ENCODE results near the gene ACTN2.

Gene ACTN2

DNA sequence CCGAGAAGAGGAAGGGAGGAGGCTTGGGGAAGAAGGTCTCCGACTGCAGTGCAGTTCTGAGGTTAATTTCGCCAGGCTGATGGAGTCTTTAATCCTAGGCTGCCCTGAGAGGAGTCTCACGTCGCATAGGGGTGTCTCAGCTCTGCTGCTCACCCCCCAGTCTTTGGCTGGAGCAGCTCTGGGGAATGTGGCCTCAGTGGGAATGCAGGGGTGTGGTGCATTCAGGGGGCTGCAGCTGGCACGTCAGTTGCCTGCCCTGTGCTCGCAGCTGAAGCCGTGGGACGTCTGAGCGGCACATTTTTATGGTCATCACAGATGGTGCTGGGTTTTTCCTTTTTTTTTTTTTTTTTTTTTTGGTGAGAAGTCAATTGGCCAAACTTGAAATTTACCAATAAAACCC, 38.2 kb downstream of the ACTN2 start:
- no peak overlapping the region for H2BK5ac ChIP-seq (ENCODE audit: low read depth, low read length, poor library complexity, severe bottlenecking)
- H3K27ac ChIP-seq (ENCODE audit: low read length, poor library complexity, severe bottlenecking), result no peak overlapping the region
- H3K4me2 ChIP-seq (ENCODE audit: low read length, poor library complexity, severe bottlenecking), result no peak overlapping the region
- no peak overlapping the region for H3K18ac ChIP-seq (ENCODE audit: low read depth in 1 of 2, low read length in 2 of 2)
- H3K14ac ChIP-seq (ENCODE audit: low read length in 2 of 2), result no peak overlapping the region
- no peak overlapping the region for H2AFZ ChIP-seq (ENCODE audit: low read depth, low read length)
- 95% methylated on average over 6 of the region's 10 CpGs for WGBS
- no peak for DNase-seq
- H3K9ac ChIP-seq (ENCODE audit: low read length), result no peak overlapping the region
- no peaks in the 10 kb centered on the region for H3K79me1 ChIP-seq (replicated peaks; ENCODE audit: low read length, poor library complexity, severe bottlenecking)
- no peak overlapping the region for H3K4ac ChIP-seq (ENCODE audit: low read depth in 1 of 2, low read length in 2 of 2)
- H3K4me3 ChIP-seq (ENCODE audit: insufficient read depth in 1 of 2, low read depth in 1 of 2, low read length in 2 of 2), result no peak overlapping the region
- H3K36me3 ChIP-seq (ENCODE audit: control insufficient read depth in 1 of 2, insufficient read depth in 2 of 2, low read depth in 1 of 2, low read length in 2 of 2), result no peaks in the 10 kb centered on the region
- H3K27me3 ChIP-seq (ENCODE audit: control insufficient read depth in 1 of 2, insufficient read depth in 1 of 2, low read length in 2 of 2), result no peaks in the 10 kb centered on the region
- no peak overlapping the region for H2AK5ac ChIP-seq (ENCODE audit: low read length, severe bottlenecking)
- H3K9me3 ChIP-seq (ENCODE audit: control insufficient read depth, low read length), result no peaks in the 10 kb centered on the region
- no peaks in the 10 kb centered on the region for H3K4me1 ChIP-seq (ENCODE audit: control insufficient read depth, insufficient read depth, low read depth, low read length)
- H2BK12ac ChIP-seq (ENCODE audit: low read length in 2 of 2), result no peak overlapping the region
- no peak overlapping the region for H4K8ac ChIP-seq (ENCODE audit: low read length)
- H2BK15ac ChIP-seq (ENCODE audit: low read depth, poor library complexity, severe bottlenecking), result no peak overlapping the region
- no peak overlapping the region for H4K91ac ChIP-seq (ENCODE audit: low read length)
- H2BK120ac ChIP-seq (ENCODE audit: low read depth, low read length), result no peak overlapping the region
- no peak overlapping the region for H3K23ac ChIP-seq (ENCODE audit: low read length in 2 of 2)

- Histone ChIP-seq H3K9me3 (ENCODE audit: control insufficient read depth, low read length) (no peaks in the 10 kb centered on the region), H3K36me3 (ENCODE audit: control insufficient read depth in 1 of 2, insufficient read depth in 2 of 2, low read depth in 1 of 2, low read length in 2 of 2) (no peaks in the 10 kb centered on the region), H4K91ac (ENCODE audit: low read length) (no peak overlapping the region), H3K4ac (ENCODE audit: low read depth in 1 of 2, low read length in 2 of 2) (no peak overlapping the region), H3K18ac (ENCODE audit: low read depth in 1 of 2, low read length in 2 of 2) (no peak overlapping the region), H3K27ac (ENCODE audit: low read length, poor library complexity, severe bottlenecking) (no peak overlapping the region), H2BK12ac (ENCODE audit: low read length in 2 of 2) (no peak overlapping the region), H2AK5ac (ENCODE audit: low read length, severe bottlenecking) (no peak overlapping the region), H3K79me1 (replicated peaks; ENCODE audit: low read length, poor library complexity, severe bottlenecking) (no peaks in the 10 kb centered on the region), H3K4me3 (ENCODE audit: insufficient read depth in 1 of 2, low read depth in 1 of 2, low read length in 2 of 2) (no peak overlapping the region), H4K8ac (ENCODE audit: low read length) (no peak overlapping the region), H3K23ac (ENCODE audit: low read length in 2 of 2) (no peak overlapping the region), H2BK15ac (ENCODE audit: low read depth, poor library complexity, severe bottlenecking) (no peak overlapping the region), H2AFZ (ENCODE audit: low read depth, low read length) (no peak overlapping the region), H3K4me1 (ENCODE audit: control insufficient read depth, insufficient read depth, low read depth, low read length) (no peaks in the 10 kb centered on the region), H2BK5ac (ENCODE audit: low read depth, low read length, poor library complexity, severe bottlenecking) (no peak overlapping the region), H3K27me3 (ENCODE audit: control insufficient read depth in 1 of 2, insufficient read depth in 1 of 2, low read length in 2 of 2) (no peaks in the 10 kb centered on the region), H3K9ac (ENCODE audit: low read length) (no peak overlapping the region), H2BK120ac (ENCODE audit: low read depth, low read length) (no peak overlapping the region), H3K14ac (ENCODE audit: low read length in 2 of 2) (no peak overlapping the region), H3K4me2 (ENCODE audit: low read length, poor library complexity, severe bottlenecking) (no peak overlapping the region)
- WGBS, result 82% methylated on average over 3 of the region's 3 CpGs
- DNase-seq, result no peak
Measured at GRCh38 chr1:236725668-236726067, 39.4 kb downstream of the ACTN2 start.

DNA sequence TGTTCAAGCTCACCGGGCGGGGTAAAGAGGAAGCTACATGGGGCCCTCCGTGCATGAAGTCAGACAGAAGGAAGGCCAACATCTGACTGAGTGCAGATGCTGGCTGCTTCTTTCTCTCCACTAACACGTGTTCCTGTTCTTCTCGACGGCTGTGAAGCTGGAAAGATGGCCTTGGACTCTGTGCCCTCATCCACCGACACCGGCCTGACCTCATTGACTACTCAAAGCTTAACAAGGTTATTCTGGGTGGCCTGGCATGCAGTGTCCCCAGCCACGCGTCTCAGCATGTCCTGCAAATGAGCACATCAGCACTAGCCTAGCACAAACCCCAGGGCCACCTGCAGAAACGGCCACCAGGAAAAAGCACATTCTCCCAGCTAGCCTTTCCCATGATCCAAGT, 41.2 kb downstream of the ACTN2 start:
- Histone ChIP-seq H2BK120ac (ENCODE audit: low read depth, low read length) (no peak overlapping the region), H3K4me3 (ENCODE audit: insufficient read depth in 1 of 2, low read depth in 1 of 2, low read length in 2 of 2) (no peak overlapping the region), H2AFZ (ENCODE audit: low read depth, low read length) (no peak overlapping the region), H3K9me3 (ENCODE audit: control insufficient read depth, low read length) (no peaks in the 10 kb centered on the region), H3K18ac (ENCODE audit: low read depth in 1 of 2, low read length in 2 of 2) (no peak overlapping the region), H3K79me1 (replicated peaks; ENCODE audit: low read length, poor library complexity, severe bottlenecking) (no peaks in the 10 kb centered on the region), H3K14ac (ENCODE audit: low read length in 2 of 2) (no peak overlapping the region), H3K36me3 (ENCODE audit: control insufficient read depth in 1 of 2, insufficient read depth in 2 of 2, low read depth in 1 of 2, low read length in 2 of 2) (no peaks in the 10 kb centered on the region), H3K4ac (ENCODE audit: low read depth in 1 of 2, low read length in 2 of 2) (no peak overlapping the region), H2AK5ac (ENCODE audit: low read length, severe bottlenecking) (no peak overlapping the region), H4K8ac (ENCODE audit: low read length) (no peak overlapping the region), H4K91ac (ENCODE audit: low read length) (no peak overlapping the region), H3K23ac (ENCODE audit: low read length in 2 of 2) (no peak overlapping the region), H3K27ac (ENCODE audit: low read length, poor library complexity, severe bottlenecking) (no peak overlapping the region), H3K4me1 (ENCODE audit: control insufficient read depth, insufficient read depth, low read depth, low read length) (no peaks in the 10 kb centered on the region), H3K27me3 (ENCODE audit: control insufficient read depth in 1 of 2, insufficient read depth in 1 of 2, low read length in 2 of 2) (no peaks in the 10 kb centered on the region), H3K9ac (ENCODE audit: low read length) (no peak overlapping the region), H2BK15ac (ENCODE audit: low read depth, poor library complexity, severe bottlenecking) (no peak overlapping the region), H2BK5ac (ENCODE audit: low read depth, low read length, poor library complexity, severe bottlenecking) (no peak overlapping the region), H2BK12ac (ENCODE audit: low read length in 2 of 2) (no peak overlapping the region), H3K4me2 (ENCODE audit: low read length, poor library complexity, severe bottlenecking) (no peak overlapping the region)
- WGBS, result 89% methylated on average over 11 of the region's 11 CpGs
- no peak for DNase-seq

- Histone ChIP-seq H3K36me3 (ENCODE audit: control insufficient read depth in 1 of 2, insufficient read depth in 2 of 2, low read depth in 1 of 2, low read length in 2 of 2) (no peaks in the 10 kb centered on the region), H2BK120ac (ENCODE audit: low read depth, low read length) (no peak overlapping the region), H3K4me1 (ENCODE audit: control insufficient read depth, insufficient read depth, low read depth, low read length) (no peaks in the 10 kb centered on the region), H2AK5ac (ENCODE audit: low read length, severe bottlenecking) (no peak overlapping the region), H2AFZ (ENCODE audit: low read depth, low read length) (no peak overlapping the region), H2BK5ac (ENCODE audit: low read depth, low read length, poor library complexity, severe bottlenecking) (no peak overlapping the region), H3K79me1 (replicated peaks; ENCODE audit: low read length, poor library complexity, severe bottlenecking) (no peaks in the 10 kb centered on the region), H3K14ac (ENCODE audit: low read length in 2 of 2) (no peak overlapping the region), H2BK12ac (ENCODE audit: low read length in 2 of 2) (no peak overlapping the region), H3K4me2 (ENCODE audit: low read length, poor library complexity, severe bottlenecking) (no peak overlapping the region), H3K4me3 (ENCODE audit: insufficient read depth in 1 of 2, low read depth in 1 of 2, low read length in 2 of 2) (no peak overlapping the region), H3K4ac (ENCODE audit: low read depth in 1 of 2, low read length in 2 of 2) (no peak overlapping the region), H3K9ac (ENCODE audit: low read length) (no peak overlapping the region), H3K9me3 (ENCODE audit: control insufficient read depth, low read length) (no peaks in the 10 kb centered on the region), H3K23ac (ENCODE audit: low read length in 2 of 2) (no peak overlapping the region), H4K91ac (ENCODE audit: low read length) (no peak overlapping the region), H4K8ac (ENCODE audit: low read length) (no peak overlapping the region), H3K18ac (ENCODE audit: low read depth in 1 of 2, low read length in 2 of 2) (no peak overlapping the region), H2BK15ac (ENCODE audit: low read depth, poor library complexity, severe bottlenecking) (no peak overlapping the region), H3K27me3 (ENCODE audit: control insufficient read depth in 1 of 2, insufficient read depth in 1 of 2, low read length in 2 of 2) (no peaks in the 10 kb centered on the region), H3K27ac (ENCODE audit: low read length, poor library complexity, severe bottlenecking) (no peak overlapping the region)
- no peak for DNase-seq
- WGBS, result 91% methylated on average over 3 of the region's 4 CpGs
Measured at GRCh38 chr1:236728752-236729151, 42.5 kb downstream of the ACTN2 start.

Data from mesenchymal stem cell (in vitro differentiated cells and primary cell).